Omental fat pad (tissue), 4 donors: ENCODE results near the gene FAP. TPM values are rescaled to one million over a fixed set of nuclear protein-coding genes. Genes with fewer than 3 reads are reported as not detected.

ENCODE experiments used
- ATAC-seq: fragments of 150-250 bp; one replicate; pipeline ENCODE4 v1.9.1; 2016; ENCODE audit warnings: mild to moderate bottlenecking, moderate library complexity; ENCODE audit not compliant: low FRiP score
- DNase-seq: peaks from one replicate; pipeline ENCODE4 v3.0.0-alpha.2; 2019; ENCODE audit warnings: low spot score
- total RNA-seq, 4 donors: library from RNA; depleted of rRNA; stranded (reverse); fragments of >200 nt; gene quantifications; one replicate each; pipeline ENCODE4 v1.1.0, GENCODE V29; 2016
- TF ChIP-seq, protein P1 (sequence below), 3 donors: fragments of 450-650 bp; IDR thresholded peaks; one replicate each; pipeline ENCODE4 v1.5.1; 2016 to 2017; ENCODE audit warnings: antibody characterized with exemption in 3 of 3, mild to moderate bottlenecking in 3 of 3, moderate library complexity in 2 of 3

The FAP gene
- total RNA-seq, 4 donors from 2014 or later = 2.8 to 20.5 (median 9.1) TPM

DNA sequence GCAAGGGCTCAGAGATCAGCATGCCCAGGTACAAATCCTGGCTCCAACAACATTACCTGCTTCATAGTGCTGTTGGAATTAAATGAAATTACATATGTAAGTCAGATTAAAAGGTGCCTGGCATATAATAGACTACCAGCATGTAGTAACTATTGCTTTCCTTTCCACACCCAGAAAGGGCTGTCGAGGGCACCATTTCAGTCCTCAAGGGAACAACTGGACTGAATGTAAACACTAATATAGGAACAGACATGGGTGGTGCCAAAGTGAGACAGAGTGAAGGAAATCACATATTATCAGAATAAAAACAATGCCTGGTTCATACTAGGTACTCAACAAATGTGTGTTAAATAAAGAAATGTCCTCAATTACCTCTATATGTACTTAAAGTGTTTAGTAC, 43.3 kb downstream of the FAP start:
- TF ChIP-seq, protein P1, sequence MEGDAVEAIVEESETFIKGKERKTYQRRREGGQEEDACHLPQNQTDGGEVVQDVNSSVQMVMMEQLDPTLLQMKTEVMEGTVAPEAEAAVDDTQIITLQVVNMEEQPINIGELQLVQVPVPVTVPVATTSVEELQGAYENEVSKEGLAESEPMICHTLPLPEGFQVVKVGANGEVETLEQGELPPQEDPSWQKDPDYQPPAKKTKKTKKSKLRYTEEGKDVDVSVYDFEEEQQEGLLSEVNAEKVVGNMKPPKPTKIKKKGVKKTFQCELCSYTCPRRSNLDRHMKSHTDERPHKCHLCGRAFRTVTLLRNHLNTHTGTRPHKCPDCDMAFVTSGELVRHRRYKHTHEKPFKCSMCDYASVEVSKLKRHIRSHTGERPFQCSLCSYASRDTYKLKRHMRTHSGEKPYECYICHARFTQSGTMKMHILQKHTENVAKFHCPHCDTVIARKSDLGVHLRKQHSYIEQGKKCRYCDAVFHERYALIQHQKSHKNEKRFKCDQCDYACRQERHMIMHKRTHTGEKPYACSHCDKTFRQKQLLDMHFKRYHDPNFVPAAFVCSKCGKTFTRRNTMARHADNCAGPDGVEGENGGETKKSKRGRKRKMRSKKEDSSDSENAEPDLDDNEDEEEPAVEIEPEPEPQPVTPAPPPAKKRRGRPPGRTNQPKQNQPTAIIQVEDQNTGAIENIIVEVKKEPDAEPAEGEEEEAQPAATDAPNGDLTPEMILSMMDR (IDR thresholded peaks at IDR 0.05) = no peak
- DNase-seq (no peak), ATAC-seq (no peak)

GRCh38 chr2:162198239-162198638, 45.0 kb downstream of the FAP start:
- TF ChIP-seq, protein P1 (IDR thresholded peaks at IDR 0.05) = no peak
- ATAC-seq = no peak
- DNase-seq = no peak

DNA sequence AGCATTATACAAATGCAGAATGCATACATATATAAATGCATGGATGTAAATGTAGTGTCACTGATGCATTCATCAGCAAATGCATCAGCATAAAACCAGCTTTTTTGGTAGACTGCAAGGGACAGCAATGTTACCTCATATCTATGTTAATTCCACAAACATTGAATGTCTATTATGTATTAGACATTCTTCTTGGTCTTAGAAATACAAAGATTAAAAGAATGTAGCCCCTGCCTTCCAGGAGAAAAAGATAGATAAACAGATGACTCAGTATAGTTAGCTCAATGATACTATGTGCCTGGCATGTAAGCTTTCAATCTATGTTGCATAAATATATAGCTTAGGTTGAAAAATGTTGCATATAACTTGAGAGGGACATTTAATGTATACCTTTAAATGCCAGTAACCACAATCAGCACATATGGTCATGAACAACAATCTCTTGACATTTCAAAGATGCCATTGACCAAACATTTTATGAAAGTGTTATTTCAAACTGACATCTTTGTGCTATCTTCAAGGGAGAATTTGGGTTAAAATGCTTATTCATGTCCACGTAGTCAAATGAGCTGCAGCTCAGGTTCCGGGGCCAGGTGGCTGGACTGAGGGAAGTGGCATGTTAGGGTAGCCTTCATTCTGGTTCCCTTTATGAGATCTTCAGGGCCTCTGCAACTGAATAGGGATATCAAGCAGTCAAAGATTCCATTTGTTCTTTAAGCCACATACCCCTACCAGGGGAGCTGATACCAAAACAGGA, 46.0 kb downstream of the FAP start:
- TF ChIP-seq, protein P1 (IDR thresholded peaks at IDR 0.05) = no peak
- ATAC-seq (no peak), DNase-seq (no peak)

GRCh38 chr2:162196638-162197037, 46.6 kb downstream of the FAP start:
- TF ChIP-seq, protein P1 (IDR thresholded peaks at IDR 0.05) = no peak
- ATAC-seq (no peak), DNase-seq (no peak)

- ATAC-seq = no peak
- DNase-seq = no peak
- TF ChIP-seq, protein P1 (IDR thresholded peaks at IDR 0.05) = no peak
These were observed 54.8 kb downstream of the FAP start for GRCh38 chr2:162188451-162188850.

DNA sequence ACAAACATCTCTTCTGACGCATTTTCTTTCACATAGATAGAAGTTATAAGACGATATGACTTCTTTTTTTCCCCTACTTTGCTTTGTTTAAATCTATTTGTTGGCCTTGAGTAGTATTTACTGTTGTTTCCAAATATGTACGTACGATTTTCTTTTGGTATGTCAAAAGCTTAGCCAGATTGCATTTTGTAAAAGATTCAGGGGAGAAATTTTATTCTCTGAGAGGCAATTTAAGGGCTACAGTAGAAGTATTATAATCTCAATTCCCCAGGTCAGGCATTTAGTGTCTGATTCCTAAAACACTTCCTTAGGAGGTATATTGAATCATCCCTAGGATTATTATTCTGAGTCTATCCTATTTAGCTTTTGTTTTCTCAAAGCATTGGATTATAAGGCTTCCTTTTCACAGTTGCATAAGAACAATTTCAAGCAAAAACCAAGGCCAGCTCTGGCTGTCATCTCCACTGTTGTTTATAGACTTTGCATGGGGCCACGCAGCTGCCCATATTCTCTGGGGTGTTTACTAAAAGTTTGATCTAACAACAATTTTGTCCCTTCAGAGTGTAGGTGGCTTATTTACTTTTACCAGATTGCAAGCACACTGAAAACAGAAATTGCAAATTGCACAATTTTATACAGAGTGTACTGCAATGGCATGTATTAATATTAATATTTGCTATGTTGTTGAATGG, 57.6 kb downstream of the FAP start:
- ATAC-seq (no peak), DNase-seq (no peak)
- TF ChIP-seq, protein P1 (IDR thresholded peaks at IDR 0.05) = no peak
